Astrocyte of the spinal cord (primary cell): ENCODE data around the gene FEN1.
A peak's percentile ranks its signal among the peaks of the same experiment; 100 is the strongest.

Source experiments
- DNase-seq: peaks from one replicate; pipeline ENCODE4 v3.0.0; 2011; ENCODE audit warnings: low read depth, low spot score
- H3K4me3 ChIP-seq: 2 replicates; pipeline ENCODE4 v1.5.1; 2011; ENCODE audit warnings: low read depth, mild to moderate bottlenecking, low read length, moderate library complexity
- in situ Hi-C: cut with HindIII; loops from 2 replicates; pipeline ENCODE4 v1.10.0; 2017; ENCODE audit warnings: low sequenced_read_pairs
- TF ChIP-seq, protein P1 (sequence below): IDR thresholded peaks from 2 replicates; pipeline ENCODE4 v1.5.1; 2012; ENCODE audit warnings: low read depth, mild to moderate bottlenecking, low read length, inconsistent platforms

Gene FEN1

DNA sequence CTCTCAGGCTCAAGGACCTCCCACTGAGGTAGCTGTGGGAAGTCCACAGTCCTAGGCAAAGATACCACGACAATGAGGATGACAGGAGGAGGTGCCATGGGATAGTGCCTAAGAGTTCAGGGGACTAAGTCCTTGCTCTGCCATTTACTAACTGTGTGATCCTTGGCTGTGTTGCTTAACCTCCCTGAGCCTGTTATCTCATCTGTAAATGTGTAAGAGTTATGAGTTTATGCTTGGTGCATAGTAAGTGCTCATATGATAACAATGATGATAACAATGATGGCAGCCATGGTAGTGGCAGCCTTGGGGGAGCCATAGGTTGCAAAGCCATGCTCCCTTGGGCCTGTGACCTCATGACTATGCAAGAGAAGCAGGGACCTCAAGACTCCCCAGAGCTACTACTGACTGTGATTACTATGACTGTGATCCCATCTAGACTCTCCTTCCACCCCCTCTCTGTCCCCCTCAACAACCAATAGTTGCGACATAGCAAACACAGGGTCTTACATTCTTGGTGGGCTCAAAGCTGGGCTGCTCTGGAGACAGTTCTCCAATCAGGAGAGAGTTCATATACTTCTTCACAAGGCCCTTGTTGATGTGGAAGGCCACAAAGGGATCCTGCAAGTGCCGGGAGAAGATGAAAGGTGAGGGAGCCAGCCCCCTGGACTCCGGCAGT lies 20.2 kb downstream of the FEN1 start:
- TF ChIP-seq, protein P1, sequence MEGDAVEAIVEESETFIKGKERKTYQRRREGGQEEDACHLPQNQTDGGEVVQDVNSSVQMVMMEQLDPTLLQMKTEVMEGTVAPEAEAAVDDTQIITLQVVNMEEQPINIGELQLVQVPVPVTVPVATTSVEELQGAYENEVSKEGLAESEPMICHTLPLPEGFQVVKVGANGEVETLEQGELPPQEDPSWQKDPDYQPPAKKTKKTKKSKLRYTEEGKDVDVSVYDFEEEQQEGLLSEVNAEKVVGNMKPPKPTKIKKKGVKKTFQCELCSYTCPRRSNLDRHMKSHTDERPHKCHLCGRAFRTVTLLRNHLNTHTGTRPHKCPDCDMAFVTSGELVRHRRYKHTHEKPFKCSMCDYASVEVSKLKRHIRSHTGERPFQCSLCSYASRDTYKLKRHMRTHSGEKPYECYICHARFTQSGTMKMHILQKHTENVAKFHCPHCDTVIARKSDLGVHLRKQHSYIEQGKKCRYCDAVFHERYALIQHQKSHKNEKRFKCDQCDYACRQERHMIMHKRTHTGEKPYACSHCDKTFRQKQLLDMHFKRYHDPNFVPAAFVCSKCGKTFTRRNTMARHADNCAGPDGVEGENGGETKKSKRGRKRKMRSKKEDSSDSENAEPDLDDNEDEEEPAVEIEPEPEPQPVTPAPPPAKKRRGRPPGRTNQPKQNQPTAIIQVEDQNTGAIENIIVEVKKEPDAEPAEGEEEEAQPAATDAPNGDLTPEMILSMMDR, result no peak
- in situ Hi-C loops, result no loop called here

DNA sequence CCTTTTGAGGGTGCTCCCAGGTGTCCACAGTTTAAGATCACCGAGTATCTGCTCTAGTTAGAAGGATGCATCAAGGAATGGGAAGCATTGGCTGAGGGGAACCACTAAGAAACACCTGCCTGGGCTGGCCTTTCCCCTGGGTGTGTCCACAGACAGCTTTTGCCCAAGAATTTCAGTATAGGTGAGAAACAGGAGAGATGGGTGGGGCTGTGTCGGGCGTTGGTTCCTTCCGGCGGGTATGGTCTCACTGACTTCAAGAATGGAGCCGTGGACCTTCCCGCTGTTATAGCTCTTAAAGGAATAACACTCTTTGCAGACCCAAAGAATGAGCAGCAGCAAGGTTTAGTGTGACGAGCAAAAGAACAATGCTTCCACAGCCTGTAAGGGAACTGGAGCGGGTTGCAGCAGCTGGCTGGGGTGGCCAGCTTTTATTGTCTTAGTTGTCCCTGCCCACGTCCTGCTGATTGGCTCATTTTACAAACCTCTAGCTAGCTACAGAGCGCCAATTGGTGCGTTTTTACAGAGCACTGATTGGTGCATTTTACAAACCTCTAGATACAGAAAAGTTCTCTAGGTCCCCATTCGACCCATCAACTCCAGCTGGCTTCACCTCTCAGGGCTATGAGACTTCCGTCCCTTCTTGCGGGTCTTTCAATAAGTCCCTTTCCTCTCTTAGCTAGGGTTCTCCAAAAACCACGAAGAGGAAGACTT lies 21.7 kb downstream of the FEN1 start:
- in situ Hi-C loops, result no loop called here
- no peak for DNase-seq
- H3K4me3 ChIP-seq, result peak overlapping the region; percentile 76
- TF ChIP-seq, protein P1, result no peak

More for the DNA sequence above, 20.2 kb downstream of the FEN1 start:
- no peak overlapping the region for H3K4me3 ChIP-seq
- no peak for DNase-seq

DNA sequence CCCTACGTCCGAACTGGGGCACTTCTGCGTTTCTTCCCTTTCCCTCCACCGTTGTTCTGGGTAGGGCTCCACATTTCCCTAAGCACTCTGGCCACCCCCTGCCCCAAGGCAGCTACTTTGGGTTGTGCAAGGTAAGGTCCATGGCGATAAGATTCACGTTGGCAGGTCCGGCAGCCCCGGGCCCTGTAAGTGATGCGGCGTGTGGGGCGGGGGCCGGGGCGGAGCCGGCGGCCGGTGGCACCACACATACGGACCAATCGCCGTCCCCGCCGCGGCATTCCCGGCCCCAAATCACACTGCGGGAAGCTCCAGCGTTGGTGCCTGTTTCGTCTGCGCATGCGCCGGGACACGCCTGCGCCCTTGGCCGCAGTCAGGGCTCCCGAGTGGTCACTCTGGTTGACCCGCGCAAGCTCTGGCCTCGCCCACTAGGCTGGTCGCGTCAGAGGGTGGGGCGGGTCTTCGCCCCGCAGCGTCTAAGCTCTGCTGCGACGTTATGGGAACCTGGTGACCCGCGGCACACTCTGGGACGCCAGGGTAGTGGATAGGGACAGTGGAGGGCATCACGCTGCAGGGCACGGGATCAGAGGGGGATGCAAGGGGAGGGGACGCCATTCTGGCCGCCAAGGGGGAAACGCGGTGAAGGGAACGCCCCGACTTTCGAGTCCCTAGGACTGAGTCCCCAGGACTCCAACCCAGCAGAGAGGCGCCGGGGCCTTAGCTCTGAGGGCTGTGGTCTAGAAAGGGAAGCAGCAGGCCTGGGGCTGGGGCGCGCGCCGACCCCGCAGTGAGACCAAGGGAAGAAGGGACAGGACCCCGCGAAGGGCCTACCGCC lies 22.5 kb downstream of the FEN1 start:
- peak overlapping the region; percentile 76 for H3K4me3 ChIP-seq
- DNase-seq, result peak; percentile 97
- in situ Hi-C loops, result no loop called here
- TF ChIP-seq, protein P1, result no peak

DNA sequence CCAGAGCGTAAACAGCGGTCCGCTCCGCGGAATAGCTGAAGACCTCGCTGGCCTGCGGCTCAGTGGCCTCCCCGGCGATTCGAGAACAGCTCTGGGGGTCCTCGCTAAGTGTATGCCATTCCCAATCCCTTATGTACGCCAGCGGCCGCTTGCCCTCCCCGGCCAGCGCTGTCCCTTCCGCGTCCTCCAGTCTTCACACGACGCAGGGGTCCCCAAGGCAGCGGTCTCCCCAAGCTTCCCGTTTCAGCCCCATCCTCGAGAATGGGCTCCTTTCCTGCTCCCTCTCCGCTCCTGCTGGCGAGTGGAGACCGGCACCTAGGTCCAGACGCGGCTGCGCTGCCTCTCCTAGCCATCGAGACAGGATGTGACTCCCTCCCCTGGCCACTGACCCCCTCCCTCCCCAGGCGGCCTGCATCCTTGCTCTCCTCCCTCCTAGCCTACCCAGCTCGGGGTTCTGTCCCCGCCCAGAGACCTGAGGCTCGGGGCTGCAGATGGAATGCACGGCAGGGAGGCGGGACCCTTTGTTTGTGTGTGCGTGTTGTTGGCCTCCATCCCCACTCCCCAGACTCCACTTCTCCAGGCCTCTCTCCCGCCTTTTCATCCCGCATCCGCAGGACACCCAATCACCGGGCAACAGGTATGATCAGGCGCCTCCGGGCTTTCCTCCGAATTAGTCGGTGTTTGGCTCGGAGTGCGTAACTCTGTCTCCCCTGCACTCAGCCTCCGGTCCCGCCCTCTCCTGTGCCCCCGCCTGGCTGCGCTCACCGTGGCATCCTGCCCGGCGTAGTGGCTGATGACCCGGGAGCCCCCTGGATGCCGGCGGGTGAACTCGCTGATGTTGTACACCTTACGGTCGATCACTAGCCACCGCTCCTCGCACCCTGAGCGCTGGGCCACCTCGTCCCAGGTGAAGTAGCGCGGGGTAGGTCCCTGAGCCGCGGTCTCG lies 23.4 kb downstream of the FEN1 start:
- DNase-seq, result peak; percentile 74
- TF ChIP-seq, protein P1, result no peak
- in situ Hi-C loops, result no loop called here
- peak overlapping the region; percentile 76 for H3K4me3 ChIP-seq

DNA sequence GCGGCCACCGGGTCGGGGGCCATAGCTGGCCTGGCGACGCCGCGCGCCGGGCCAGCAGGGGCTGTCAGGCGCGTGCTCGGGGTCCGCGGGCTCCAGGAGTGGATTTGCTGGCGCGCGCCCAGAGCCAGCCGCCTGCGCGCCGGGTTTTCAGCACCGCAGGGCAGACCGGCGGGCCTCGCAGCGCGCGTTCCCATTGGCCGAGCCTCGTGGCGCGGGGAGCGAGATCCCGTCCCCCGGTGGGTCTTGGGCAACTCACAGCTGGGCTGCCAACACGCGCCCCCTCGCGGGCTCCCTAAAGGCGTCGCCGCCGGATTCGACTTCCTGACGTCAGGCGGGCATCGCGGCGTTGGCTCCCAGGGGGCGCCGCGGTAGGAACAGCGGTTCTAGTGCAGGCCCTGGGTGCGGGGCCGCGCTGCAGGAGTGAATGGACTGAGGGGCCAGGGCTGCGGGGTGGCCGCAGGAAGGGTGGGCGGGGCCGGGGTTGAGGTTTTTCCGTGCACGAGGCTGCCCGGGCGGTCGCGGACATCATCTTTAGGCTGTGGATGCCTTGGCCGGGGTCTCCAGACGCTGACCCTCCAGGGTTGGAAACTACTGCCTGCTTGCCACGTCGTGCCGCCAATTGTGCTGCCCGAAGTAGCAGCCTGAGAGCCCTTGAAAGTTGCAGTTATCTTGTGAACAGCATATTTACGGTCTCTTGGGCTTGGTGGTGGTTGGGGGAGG lies 24.2 kb downstream of the FEN1 start, which contains the start of gene FADS1:
TSS of gene FADS1 (minus strand) at position 268 of the 720 bp plus-strand sequence. CDS start at position 194, 74 bp downstream.
- DNase-seq, result peak; percentile 94
- H3K4me3 ChIP-seq, result peak within 1 kb of the TSS; percentile 76
- in situ Hi-C loops, result no loop called here
- TF ChIP-seq, protein P1, result peak; percentile 53
